ENCODE measurements around the gene ICE1.
"Not testable (repeated sequence)": the region's sequence is repeated elsewhere in the genome, so short reads cannot be mapped to it uniquely, and the experiment has no call there.

Gene ICE1

GRCh38 chr5:5421961-5422818, at the start of gene ICE1:
Gene ICE1 (plus strand): TSS chr5:5422677. CDS start chr5:5422916, 239 bp downstream.
- peak; percentile 98 for DNase-seq

GRCh38 chr5:5372930-5373329, 49.5 kb upstream of the ICE1 start:
- no peak for DNase-seq

GRCh38 chr5:5373351-5373989, 49.0 kb upstream of the ICE1 start:
- DNase-seq = no peak

- no peak for DNase-seq
Observed at GRCh38 chr5:5374009-5374715, 48.3 kb upstream of the ICE1 start.

- no peak for DNase-seq
Observed at GRCh38 chr5:5377780-5378179, 44.7 kb upstream of the ICE1 start.

- DNase-seq = no peak
Observed at GRCh38 chr5:5378531-5378930, 43.9 kb upstream of the ICE1 start.

- DNase-seq = no peak
Observed at GRCh38 chr5:5380298-5380697, 42.2 kb upstream of the ICE1 start.

- DNase-seq = no peak
Observed at GRCh38 chr5:5381310-5381913, 41.1 kb upstream of the ICE1 start.

- DNase-seq = no peak
Observed at GRCh38 chr5:5383461-5383860, 39.0 kb upstream of the ICE1 start.

- DNase-seq = no peak
Observed at GRCh38 chr5:5384660-5385330, 37.7 kb upstream of the ICE1 start.

GRCh38 chr5:5385331-5385662, 37.2 kb upstream of the ICE1 start:
- DNase-seq = no peak

GRCh38 chr5:5386329-5386728, 36.1 kb upstream of the ICE1 start:
- DNase-seq = no peak

GRCh38 chr5:5387192-5387591, 35.3 kb upstream of the ICE1 start:
- DNase-seq = no peak

GRCh38 chr5:5387777-5388176, 34.7 kb upstream of the ICE1 start:
- DNase-seq = no peak

GRCh38 chr5:5390121-5390869, 32.2 kb upstream of the ICE1 start:
- DNase-seq = not testable (repeated sequence)

GRCh38 chr5:5392504-5392903, 30.0 kb upstream of the ICE1 start:
- not testable (repeated sequence) for DNase-seq

- peak; percentile 7 to 72 for DNase-seq
Observed at GRCh38 chr5:5394384-5394986, 28.0 kb upstream of the ICE1 start.

- DNase-seq = not testable (repeated sequence)
Observed at GRCh38 chr5:5395093-5395492, 27.4 kb upstream of the ICE1 start.

GRCh38 chr5:5398071-5398470, 24.4 kb upstream of the ICE1 start:
- no peak for DNase-seq

- DNase-seq = no peak
Observed at GRCh38 chr5:5401095-5401494, 21.4 kb upstream of the ICE1 start.

GRCh38 chr5:5403741-5404140, 18.7 kb upstream of the ICE1 start:
- no peak for DNase-seq

GRCh38 chr5:5404381-5404780, 18.1 kb upstream of the ICE1 start:
- DNase-seq = no peak
